HG03060 (cell line): ENCODE measurements around the gene HECTD3.
A peak's percentile ranks its signal among the peaks of the same experiment; 100 is the strongest.

ENCODE experiments used
- ATAC-seq: cut with Tn5 transposase; IDR thresholded peaks from one replicate; pipeline ENCODE4 v1.9.1; 2021; ENCODE audit warnings: low read depth, moderate number of reproducible peaks; ENCODE audit not compliant: unreplicated experiment

The HECTD3 gene

GRCh38 chr1:45010855-45011811, at the start of gene HECTD3:
Gene HECTD3, minus strand, starts transcription at chr1:45011324. Its CDS starts 67 bp downstream, at chr1:45011257.
- ATAC-seq = peak; percentile 36

- ATAC-seq = no peak
These were observed 48.7 kb upstream of the HECTD3 start for GRCh38 chr1:45059829-45060228.

- no peak for ATAC-seq
These were observed 46.4 kb upstream of the HECTD3 start for GRCh38 chr1:45057542-45057941.

DNA sequence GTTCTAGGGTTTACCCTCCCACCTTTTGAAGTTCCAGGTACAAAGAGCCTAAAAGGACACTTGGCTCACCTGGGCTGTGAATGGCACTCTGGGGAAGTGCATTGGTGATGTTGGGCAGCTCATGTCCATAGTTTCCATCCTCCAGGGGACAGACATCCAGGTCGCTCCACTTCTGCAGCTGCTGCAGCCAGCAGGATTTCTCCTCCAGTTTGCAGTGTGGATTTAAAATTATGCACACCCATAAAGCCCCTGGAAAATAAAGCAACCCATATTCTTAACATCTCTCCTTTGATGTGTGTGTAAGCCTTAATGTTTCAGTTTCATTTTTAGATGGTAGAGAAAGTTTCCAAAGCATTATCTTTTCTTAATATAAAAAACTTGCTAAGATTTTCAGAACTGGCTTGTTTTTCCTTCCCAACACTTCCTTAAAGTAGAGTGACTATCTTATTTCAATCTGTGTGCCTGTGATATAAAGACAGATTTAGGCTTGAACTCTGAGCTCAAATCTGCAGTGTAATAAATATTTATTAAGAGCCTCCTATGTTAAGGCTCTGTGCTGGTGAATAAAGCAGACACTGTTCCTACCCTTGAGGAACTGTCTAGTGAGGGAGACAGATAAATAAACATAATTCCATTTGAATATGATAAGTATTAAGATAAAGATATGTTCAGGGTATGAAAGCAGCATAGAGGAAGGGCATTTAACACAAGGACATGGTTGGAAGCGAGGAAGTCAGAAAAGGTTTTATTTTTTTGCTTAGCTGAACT, 40.1 kb upstream of the HECTD3 start:
- no peak for ATAC-seq

- ATAC-seq = no peak
These were observed 35.9 kb upstream of the HECTD3 start for GRCh38 chr1:45047032-45047431.

GRCh38 chr1:45044916-45045315, 33.8 kb upstream of the HECTD3 start:
- no peak for ATAC-seq

- ATAC-seq = no peak
These were observed 32.0 kb upstream of the HECTD3 start for GRCh38 chr1:45043094-45043493.

DNA sequence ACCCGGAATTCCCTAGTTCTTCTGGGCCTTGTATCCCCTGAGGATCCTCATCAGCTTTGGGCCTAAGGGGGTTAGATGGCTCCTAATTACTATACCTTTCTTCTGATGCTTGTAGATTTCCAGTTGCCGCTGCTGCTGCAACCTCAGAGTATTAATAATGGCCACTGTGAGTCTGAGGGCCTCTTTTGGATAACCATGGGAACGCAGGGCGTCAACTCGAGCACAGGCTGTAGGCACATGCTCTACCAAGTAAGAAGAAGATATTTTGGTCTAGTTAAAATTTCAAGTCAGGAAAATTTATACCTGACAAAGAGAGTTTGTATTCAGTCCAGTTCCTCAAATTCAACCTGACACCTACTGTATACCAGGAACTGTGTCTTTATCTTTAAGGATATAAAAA, 29.2 kb upstream of the HECTD3 start:
- no peak for ATAC-seq

DNA sequence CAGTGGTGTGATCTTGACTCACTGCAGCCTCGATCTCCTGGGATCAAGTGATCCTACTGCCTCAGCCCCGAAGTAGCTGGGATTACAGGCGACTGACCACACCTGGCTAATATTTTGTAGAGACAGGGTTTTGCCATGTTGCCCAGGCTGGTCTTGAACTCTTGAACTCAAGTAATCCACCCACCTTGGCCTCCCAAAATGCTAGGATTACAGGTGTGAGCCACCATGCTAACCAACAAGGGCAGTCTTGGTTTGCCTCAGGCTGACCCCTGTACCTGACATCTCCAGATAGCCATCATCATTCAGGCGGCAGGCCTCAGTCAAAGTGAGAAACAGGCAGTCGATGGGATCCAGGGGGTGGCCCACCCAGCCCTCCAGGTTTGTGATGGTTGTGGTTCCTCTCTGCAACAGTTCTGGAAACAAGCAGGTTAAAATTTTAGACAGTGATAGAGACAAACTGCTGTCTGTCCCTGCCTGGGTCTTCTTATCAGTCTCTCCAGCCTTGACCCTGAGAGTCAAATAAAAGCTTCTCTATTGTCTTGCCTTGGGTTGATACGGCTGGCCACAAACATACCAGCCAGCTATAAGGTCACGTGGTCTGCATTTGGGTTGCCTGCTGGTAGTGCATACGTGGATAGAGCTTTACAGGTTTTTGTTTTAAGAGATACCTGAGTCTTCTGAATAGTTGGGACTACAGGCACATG, 27.7 kb upstream of the HECTD3 start:
- ATAC-seq = no peak

DNA sequence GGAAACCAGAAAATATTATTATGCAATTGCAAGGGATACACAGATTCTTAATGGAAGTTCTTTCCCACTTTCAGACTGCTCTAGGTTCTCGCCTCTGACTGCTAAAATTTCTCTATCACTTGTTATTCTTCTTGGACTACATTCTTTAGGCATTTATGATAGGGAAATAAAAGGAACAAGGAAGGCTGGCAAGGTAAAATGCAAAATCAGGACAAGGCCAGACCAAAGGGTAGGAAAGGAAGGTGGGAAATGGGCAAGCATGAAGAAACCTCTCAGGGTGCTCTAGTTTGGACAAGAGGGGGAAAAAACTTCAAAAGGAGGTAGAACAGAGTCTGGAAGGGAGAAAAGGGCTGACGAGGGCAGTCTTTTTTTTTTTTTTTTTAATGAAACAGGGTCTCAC, 27.1 kb upstream of the HECTD3 start:
- ATAC-seq = no peak

GRCh38 chr1:45037456-45037855, 26.3 kb upstream of the HECTD3 start:
- ATAC-seq = no peak

- no peak for ATAC-seq
These were observed 24.6 kb upstream of the HECTD3 start for GRCh38 chr1:45035631-45036301.

- ATAC-seq = no peak
These were observed 22.2 kb upstream of the HECTD3 start for GRCh38 chr1:45033356-45033755.

GRCh38 chr1:45032837-45033236, 21.7 kb upstream of the HECTD3 start:
- ATAC-seq = no peak

- ATAC-seq = no peak
These were observed 15.3 kb upstream of the HECTD3 start for GRCh38 chr1:45026446-45026845.

- no peak for ATAC-seq
These were observed 12.5 kb upstream of the HECTD3 start for GRCh38 chr1:45023663-45024062.

DNA sequence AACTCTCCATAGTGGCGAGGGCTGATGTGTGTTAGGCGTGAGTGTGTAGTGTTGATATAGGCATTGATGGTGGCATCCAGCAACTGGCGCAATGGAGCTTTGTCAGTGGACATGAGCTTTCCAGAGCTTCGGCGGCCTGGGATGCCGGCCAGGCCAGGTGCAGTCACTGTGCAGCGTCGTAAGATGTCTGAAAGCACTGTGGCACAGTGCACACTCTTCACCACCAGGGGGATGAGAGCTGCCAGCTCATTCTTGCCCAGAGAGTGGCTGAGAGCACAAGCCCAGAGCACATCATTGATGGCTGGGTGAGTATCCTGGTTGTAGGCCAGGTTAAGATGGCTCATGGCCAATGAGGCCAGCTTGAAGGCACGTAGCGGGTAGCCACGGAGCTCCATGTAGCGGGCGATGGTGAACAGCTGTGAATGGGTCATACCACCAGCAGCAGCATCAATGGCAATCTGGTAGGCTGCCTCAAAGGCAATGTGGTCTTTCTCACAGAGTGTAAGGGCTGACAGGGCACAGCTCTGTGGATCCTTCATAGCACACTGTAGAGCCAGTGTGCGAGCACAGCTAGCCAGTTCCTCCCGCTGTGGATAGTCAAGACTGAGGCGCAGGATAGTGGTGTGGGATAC, 7.6 kb upstream of the HECTD3 start:
- no peak for ATAC-seq

GRCh38 chr1:45016767-45017166, 5.6 kb upstream of the HECTD3 start:
- no peak for ATAC-seq

DNA sequence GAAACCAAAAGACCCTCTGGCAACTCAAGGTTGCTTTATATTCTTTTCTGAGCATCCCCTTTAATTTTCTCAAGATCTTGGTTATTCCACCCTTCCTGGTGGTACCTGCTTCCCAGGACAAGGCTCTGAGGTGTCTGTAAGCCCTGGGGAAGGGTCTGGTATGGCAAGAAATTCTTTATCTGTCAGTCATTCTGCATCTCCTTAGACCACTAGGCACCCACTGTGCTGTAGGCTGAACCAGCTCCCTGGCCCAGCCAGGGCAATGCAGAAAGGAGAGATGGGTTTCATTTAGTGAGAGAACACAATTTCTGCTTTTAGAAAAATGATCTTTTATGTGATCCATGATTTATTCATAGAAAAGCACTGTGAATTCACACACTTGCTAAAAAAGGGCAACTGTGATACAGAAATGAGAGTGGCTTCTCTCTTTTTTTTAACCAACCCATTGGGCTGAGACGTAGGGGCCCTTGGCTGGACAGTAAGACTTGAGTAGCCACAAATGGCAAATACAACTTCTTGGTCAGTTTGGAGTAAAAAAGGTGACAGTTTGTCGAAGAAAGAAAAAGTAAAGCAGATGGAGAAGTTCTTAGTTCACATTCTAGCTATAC, 5.1 kb upstream of the HECTD3 start:
- ATAC-seq = no peak

DNA sequence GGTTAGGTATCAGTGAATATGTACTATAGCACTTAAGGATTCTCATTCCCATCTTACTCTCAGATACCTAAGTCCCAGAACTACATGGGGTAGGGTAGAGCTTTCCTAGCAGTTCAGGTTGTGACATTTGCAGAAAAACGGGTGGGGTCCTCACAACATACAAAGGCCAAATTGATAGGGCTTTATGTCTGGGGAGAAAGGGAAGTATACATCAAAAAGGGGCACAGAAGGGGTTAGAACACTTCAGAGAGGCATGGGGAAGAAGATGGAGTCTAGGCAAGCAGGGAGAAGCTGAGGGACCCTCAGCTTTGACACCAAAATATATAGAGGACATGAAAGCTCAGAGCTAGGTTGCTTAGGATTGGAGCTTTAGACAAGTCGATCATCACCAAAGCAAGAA, 4.6 kb upstream of the HECTD3 start:
- no peak for ATAC-seq
